ENCODE data around the gene WHRN. TPM values are rescaled to one million over a fixed set of nuclear protein-coding genes. Genes with fewer than 3 reads are reported as not detected.

The WHRN gene
- polyA plus RNA-seq, 1 donor from 2014 or later = 2.5 TPM

GRCh38 chr9:114357911-114358328 lies 147.4 kb downstream of the WHRN start:
- Histone ChIP-seq H3K4me3 (ENCODE audit: low read length) (no peak overlapping the region), H3K27me3 (ENCODE audit: insufficient read depth, low read depth, low read length) (no peaks in the 10 kb centered on the region), H3F3A (ENCODE audit: insufficient read depth, low read length, poor library complexity, severe bottlenecking) (no peaks in the 10 kb centered on the region), H3K36me3 (ENCODE audit: insufficient read depth, low read length) (no peaks in the 10 kb centered on the region), H3K9me2 (ENCODE audit: insufficient read depth, low read length) (no peaks in the 10 kb centered on the region), H4K20me1 (ENCODE audit: insufficient read depth) (no peaks in the 10 kb centered on the region), H3K27ac (ENCODE audit: low read length) (no peak overlapping the region), H3K9ac (ENCODE audit: low read length) (no peak overlapping the region), H3K79me2 (replicated peaks; ENCODE audit: insufficient read depth, low read length) (no peaks in the 10 kb centered on the region), H2AFZ (ENCODE audit: low read depth, low read length) (no peak overlapping the region), H3K9me3 (ENCODE audit: low read length) (no peaks in the 10 kb centered on the region), H3K4me2 (ENCODE audit: low read length) (no peak overlapping the region)
- TF ChIP-seq RAD21 (conservative IDR thresholded peaks at IDR 0.05) = no peak
- no peak for TF ChIP-seq POLR2AphosphoS5 (IDR thresholded peaks at IDR 0.05)
- no peak for TF ChIP-seq SMC3 (conservative IDR thresholded peaks at IDR 0.05; ENCODE audit: poor library complexity)
- no peak for TF ChIP-seq REST (IDR thresholded peaks at IDR 0.05; ENCODE audit: borderline replicate concordance)
- TF ChIP-seq EP300 (conservative IDR thresholded peaks at IDR 0.05; ENCODE audit: poor library complexity, severe bottlenecking) = no peak
- no peak for TF ChIP-seq CTCF (IDR thresholded peaks at IDR 0.05; ENCODE audit: poor library complexity, severe bottlenecking)
- TF ChIP-seq MXI1 (conservative IDR thresholded peaks at IDR 0.05; ENCODE audit: poor library complexity, severe bottlenecking) = no peak
- no peak for TF ChIP-seq TAF1 (IDR thresholded peaks at IDR 0.05; ENCODE audit: low read depth)
- no peak for TF ChIP-seq EZH2 (IDR thresholded peaks at IDR 0.05; ENCODE audit: borderline replicate concordance, insufficient read depth, low read length, poor library complexity, severe bottlenecking)

GRCh38 chr9:114357360-114357759 lies 147.9 kb downstream of the WHRN start:
- no peaks in the 10 kb centered on the region for H3F3A ChIP-seq (ENCODE audit: insufficient read depth, low read length, poor library complexity, severe bottlenecking)
- H4K20me1 ChIP-seq (ENCODE audit: insufficient read depth) = no peaks in the 10 kb centered on the region
- no peak overlapping the region for H2AFZ ChIP-seq (ENCODE audit: low read depth, low read length)
- H3K9me2 ChIP-seq (ENCODE audit: insufficient read depth, low read length) = no peaks in the 10 kb centered on the region
- TF ChIP-seq CTCF (IDR thresholded peaks at IDR 0.05; ENCODE audit: poor library complexity, severe bottlenecking) (no peak), EP300 (conservative IDR thresholded peaks at IDR 0.05; ENCODE audit: poor library complexity, severe bottlenecking) (no peak), REST (IDR thresholded peaks at IDR 0.05; ENCODE audit: borderline replicate concordance) (no peak), EZH2 (IDR thresholded peaks at IDR 0.05; ENCODE audit: borderline replicate concordance, insufficient read depth, low read length, poor library complexity, severe bottlenecking) (no peak), POLR2AphosphoS5 (IDR thresholded peaks at IDR 0.05) (no peak), TAF1 (IDR thresholded peaks at IDR 0.05; ENCODE audit: low read depth) (no peak), SMC3 (conservative IDR thresholded peaks at IDR 0.05; ENCODE audit: poor library complexity) (no peak), MXI1 (conservative IDR thresholded peaks at IDR 0.05; ENCODE audit: poor library complexity, severe bottlenecking) (no peak), RAD21 (conservative IDR thresholded peaks at IDR 0.05) (no peak)
- H3K9ac ChIP-seq (ENCODE audit: low read length) = no peak overlapping the region
- H3K4me2 ChIP-seq (ENCODE audit: low read length) = no peak overlapping the region
- H3K27ac ChIP-seq (ENCODE audit: low read length) = no peak overlapping the region
- H3K36me3 ChIP-seq (ENCODE audit: insufficient read depth, low read length) = no peaks in the 10 kb centered on the region
- H3K79me2 ChIP-seq (replicated peaks; ENCODE audit: insufficient read depth, low read length) = no peaks in the 10 kb centered on the region
- H3K27me3 ChIP-seq (ENCODE audit: insufficient read depth, low read depth, low read length) = no peaks in the 10 kb centered on the region
- H3K4me3 ChIP-seq (ENCODE audit: low read length) = no peak overlapping the region
- no peaks in the 10 kb centered on the region for H3K9me3 ChIP-seq (ENCODE audit: low read length)

Measured in neural cell (in vitro differentiated cells).